IMR-90 (cell line): Measurements from ENCODE around the gene ABCC4. TPM values are rescaled to one million over a fixed set of nuclear protein-coding genes. Genes with fewer than 3 reads are reported as not detected.

Experiments used
- ATAC-seq: fragments of 200-7000 bp; cut with Tn5 transposase; 2 replicates; pipeline ENCODE4 v1.9.1; 2020; ENCODE audit warnings: low read depth, mild to moderate bottlenecking, moderate library complexity
- BruUV-seq: library from RNA; stranded (reverse); fragments of 400-500 nt; replicated peaks from 2 replicates; lab custom pipeline; 2021; lab: Mats Ljungman, UMichigan
- CTCF ChIA-PET: fragments of 300-600 bp; formaldehyde crosslinking; extraction: SDS; loops from one replicate; lab custom pipeline; 2021; ENCODE audit warnings: antibody characterized with exemption; lab: Yijun Ruan, JAX
- POLR2A ChIA-PET: fragments of 300-600 bp; sonication (Branson Sonifier 250); formaldehyde crosslinking; loops from one replicate; lab custom pipeline; 2022; ENCODE audit warnings: antibody characterized with exemption; ENCODE audit not compliant: unreplicated experiment; lab: Charles Lee
- DNase-seq: peaks from one replicate; pipeline ENCODE4 v3.0.0; 2013
- H2AFZ ChIP-seq: replicated peaks from 2 replicates; pipeline ENCODE3; 2013; ENCODE audit warnings: low read length, mild to moderate bottlenecking; ENCODE audit not compliant: poor library complexity
- H2AK5ac ChIP-seq: 2 replicates; pipeline ENCODE4 v1.6.1; 2013; ENCODE audit warnings: low read depth, low read length, inconsistent platforms
- H2AK9ac ChIP-seq: replicated peaks from 2 replicates; pipeline ENCODE3; 2013; ENCODE audit warnings: mild to moderate bottlenecking, low read depth, low read length, moderate library complexity; ENCODE audit not compliant: poor library complexity
- H2BK120ac ChIP-seq: 2 replicates; pipeline ENCODE4 v1.6.1; 2013; ENCODE audit warnings: low read depth, low read length, inconsistent platforms
- H2BK15ac ChIP-seq: 3 replicates; pipeline ENCODE4 v1.6.1; 2013; ENCODE audit warnings: low read depth, low read length, inconsistent platforms
- H2BK20ac ChIP-seq: 2 replicates; pipeline ENCODE4 v1.6.1; 2013; ENCODE audit warnings: low read depth, mild to moderate bottlenecking, inconsistent platforms, low read length, moderate library complexity
- H2BK5ac ChIP-seq: 2 replicates; pipeline ENCODE4 v1.6.1; 2013; ENCODE audit warnings: mild to moderate bottlenecking, low read depth, low read length, inconsistent platforms; ENCODE audit not compliant: poor library complexity, severe bottlenecking
- H3K14ac ChIP-seq: replicated peaks from 2 replicates; pipeline ENCODE4 v1.6.1; 2013; ENCODE audit warnings: low read depth, low read length, inconsistent platforms
- H3K18ac ChIP-seq: 2 replicates; pipeline ENCODE4 v1.6.1; 2013; ENCODE audit warnings: low read depth, low read length, control low read depth
- H3K23ac ChIP-seq: 2 replicates; pipeline ENCODE4 v1.6.1; 2013; ENCODE audit warnings: low read depth, low read length, inconsistent platforms
- H3K27ac ChIP-seq: 2 replicates; pipeline ENCODE4 v1.5.1; 2013; ENCODE audit warnings: mild to moderate bottlenecking, control low read depth, low read length; ENCODE audit not compliant: insufficient read depth
- H3K27me3 ChIP-seq: 2 replicates; pipeline ENCODE4 v1.6.1; 2013; ENCODE audit warnings: low read length; ENCODE audit not compliant: control insufficient read depth, insufficient read depth
- H3K36me3 ChIP-seq: 2 replicates; pipeline ENCODE4 v1.6.1; 2013; ENCODE audit warnings: low read length, mixed read lengths; ENCODE audit not compliant: control insufficient read depth, insufficient read depth
- H3K4ac ChIP-seq: 2 replicates; pipeline ENCODE4 v1.6.1; 2013; ENCODE audit warnings: low read depth, low read length, inconsistent platforms
- H3K4me1 ChIP-seq: 2 replicates; pipeline ENCODE4 v1.6.1; 2013; ENCODE audit warnings: low read length, mixed read lengths; ENCODE audit not compliant: control insufficient read depth, insufficient read depth
- H3K4me2 ChIP-seq: 2 replicates; pipeline ENCODE4 v1.6.1; 2013; ENCODE audit warnings: low read depth, mild to moderate bottlenecking, control low read depth, low read length, moderate library complexity
- H3K4me3 ChIP-seq: 2 replicates; pipeline ENCODE4 v1.5.1; 2013; ENCODE audit warnings: low read depth, mild to moderate bottlenecking, control low read depth, low read length, moderate library complexity; ENCODE audit not compliant: insufficient read depth
- H3K56ac ChIP-seq: 2 replicates; pipeline ENCODE4 v1.6.1; 2013; ENCODE audit warnings: low read length, inconsistent platforms; ENCODE audit not compliant: insufficient read depth; ENCODE audit errors: extremely low read depth
- H3K79me1 ChIP-seq, 2 experiments: 2 replicates each; pipeline ENCODE4 v1.6.1; 2013; ENCODE audit warnings: low read length in 2 of 2, inconsistent platforms in 1 of 2, low read depth in 1 of 2
- H3K9ac ChIP-seq: 2 replicates; pipeline ENCODE4 v1.6.1; 2013; ENCODE audit warnings: low read depth, low read length, control low read depth
- H3K9me1 ChIP-seq: 2 replicates; pipeline ENCODE4 v1.6.1; 2013; ENCODE audit warnings: low read length, inconsistent platforms; ENCODE audit not compliant: insufficient read depth
- H3K9me3 ChIP-seq: 2 replicates; pipeline ENCODE4 v1.6.1; 2013; ENCODE audit warnings: low read length; ENCODE audit not compliant: control insufficient read depth, insufficient read depth
- H4K20me1 ChIP-seq: 2 replicates; pipeline ENCODE4 v1.6.1; 2013; ENCODE audit warnings: low read length, inconsistent platforms; ENCODE audit not compliant: insufficient read depth
- H4K5ac ChIP-seq: 2 replicates; pipeline ENCODE4 v1.6.1; 2013; ENCODE audit warnings: mild to moderate bottlenecking, low read depth, low read length, control low read depth
- H4K8ac ChIP-seq, 2 experiments: 2 replicates each; pipeline ENCODE4 v1.6.1; 2013; ENCODE audit warnings: low read depth in 2 of 2, low read length in 2 of 2, control low read depth in 1 of 2, inconsistent platforms in 1 of 2
- H4K91ac ChIP-seq: 2 replicates; pipeline ENCODE4 v1.6.1; 2013; ENCODE audit warnings: low read depth, low read length, inconsistent platforms; ENCODE audit not compliant: insufficient read depth
- BHLHE40 ChIP-seq: fragments of 150-350 bp; IDR thresholded peaks from 2 replicates; pipeline ENCODE4 v1.6.1; 2016; ENCODE audit warnings: mild to moderate bottlenecking, low read depth, low read length
- CEBPB ChIP-seq: IDR thresholded peaks from 2 replicates; pipeline ENCODE4 v1.6.1; 2012; ENCODE audit warnings: low read depth, low read length, improper control_type of control experiment
- CHD1 ChIP-seq: IDR thresholded peaks from 2 replicates; pipeline ENCODE4 v1.6.1; 2012; ENCODE audit warnings: low read depth, low read length, improper control_type of control experiment
- MAZ ChIP-seq: IDR thresholded peaks from 2 replicates; pipeline ENCODE4 v1.6.1; 2012; ENCODE audit warnings: low read depth, mild to moderate bottlenecking, low read length, improper control_type of control experiment, moderate library complexity, borderline replicate concordance
- MXI1 ChIP-seq: IDR thresholded peaks from 2 replicates; pipeline ENCODE4 v1.6.1; 2012; ENCODE audit warnings: low read depth, mild to moderate bottlenecking, low read length, moderate library complexity, borderline replicate concordance
- POLR2A ChIP-seq: IDR thresholded peaks from 2 replicates; pipeline ENCODE4 v1.6.1; 2012; ENCODE audit warnings: mild to moderate bottlenecking, low read depth, low read length
- WGBS, 2 experiments: methylation state at CpG; one replicate each; pipeline versions ENCODE4 v1.1.5 to v1.1.7; 2013; ENCODE audit warnings: missing lambda C conversion rate in 2 of 2; ENCODE audit not compliant: insufficient read length in 1 of 2; ENCODE audit errors: extremely low coverage in 2 of 2; 5-methylcytosine and 5-hydroxymethylcytosine counted together
- dilution Hi-C: fragments of 300-500 bp; cut with HindIII; formaldehyde crosslinking; loops from one replicate; pipeline ENCODE4 v1.14.3; 2018; ENCODE audit warnings: low sequenced_read_pairs; ENCODE audit not compliant: unreplicated experiment
- in situ Hi-C: fragments of 300-500 bp; cut with MboI; formaldehyde crosslinking; loops from 3 replicates; pipeline ENCODE4 v1.14.3; 2019; ENCODE audit warnings: low sequenced_read_pairs, inconsistent platforms, mixed read lengths
- intact Hi-C: fragments of 100-400 bp; cut with micrococcal nuclease; formaldehyde crosslinking; loops from 2 replicates; pipeline ENCODE4 v1.10.0; 2022
- polyA plus RNA-seq, 3 experiments: library from polyadenylated mRNA; depleted of rRNA; stranded (reverse); fragments of >200 nt; gene quantifications; 2 replicates each; pipeline ENCODE4 v1.2.3, GENCODE V29; 2012; ENCODE audit warnings: low replicate concordance in 1 of 3
- total RNA-seq: library from RNA; depleted of rRNA; stranded (reverse); fragments of >200 nt; gene quantifications from 2 replicates; pipeline ENCODE4 v1.2.3, GENCODE V29; 2012

The ABCC4 gene
- total and polyA plus RNA-seq, 2 of the 4 experiments (the other 2 are of a cell fraction) = 16.6 to 41.4 TPM

DNA sequence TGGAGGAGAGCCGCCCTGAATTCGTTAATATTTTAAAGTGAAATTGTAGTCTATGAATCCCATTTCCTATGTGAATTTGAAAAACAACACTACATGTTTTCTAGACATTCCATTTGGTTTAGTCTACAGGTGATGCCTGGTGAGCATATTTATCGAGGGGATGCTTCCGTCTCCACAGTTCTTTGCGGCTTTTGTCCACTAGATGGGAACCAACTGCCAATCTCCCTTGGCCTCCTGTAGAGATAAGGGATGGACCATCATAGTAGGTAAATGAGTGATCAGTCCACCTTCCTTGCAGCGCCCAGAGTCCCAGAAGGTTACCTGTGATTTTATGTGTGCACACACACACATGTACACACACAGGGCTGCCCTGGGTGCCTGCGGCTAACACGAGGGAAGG is 299.1 kb downstream of the ABCC4 start (continued):
- TF ChIP-seq CEBPB (no peak), POLR2A (no peak), MAZ (no peak)

DNA sequence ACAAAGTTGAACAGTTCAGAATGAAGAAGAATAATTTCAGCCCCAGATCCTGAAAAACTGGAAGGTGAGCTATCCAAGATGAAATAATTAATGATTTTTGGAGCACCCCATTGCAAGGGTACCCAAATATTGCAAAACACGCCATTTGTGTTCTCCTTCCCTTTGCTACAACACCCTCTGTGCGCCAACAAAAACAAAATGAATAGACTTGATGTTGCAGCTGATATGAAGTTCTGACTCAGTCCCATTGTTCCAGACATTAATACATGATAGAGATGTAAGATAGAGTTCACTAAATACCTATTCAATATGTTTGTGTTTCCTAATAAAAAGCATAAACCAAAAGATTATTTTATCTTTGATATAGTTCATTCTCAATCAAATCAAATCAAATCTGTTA is 301.4 kb downstream of the ABCC4 start:
- ChIA-PET CTCF (no interaction called here), POLR2A (no interaction called here)
- Histone ChIP-seq H3K9me3 (no peaks in the 10 kb centered on the region), H3K27ac (no peak overlapping the region), H4K5ac (no peak overlapping the region), H4K91ac (no peak overlapping the region), H3K9ac (no peak overlapping the region), H2BK5ac (no peak overlapping the region), H3K14ac (no peak overlapping the region), H2BK120ac (no peak overlapping the region), H3K4me1 (no peaks in the 10 kb centered on the region; the same call in 1 of the 2 replicates), H4K8ac (no peak overlapping the region), H2AK9ac (no peak overlapping the region), H3K56ac (no peak overlapping the region), H3K18ac (no peak overlapping the region), H4K20me1 (no peaks in the 10 kb centered on the region), H3K79me1 (no peaks in the 10 kb centered on the region), H2AFZ (no peak overlapping the region), H2BK15ac (no peak overlapping the region), H3K9me1 (no peaks in the 10 kb centered on the region), H3K4me2 (no peak overlapping the region), H2BK20ac (no peak overlapping the region), H3K27me3 (peaks cover 19% of the 10 kb centered on the region), H2AK5ac (no peak overlapping the region), H3K4me3 (no peak overlapping the region), H3K4ac (no peak overlapping the region), H3K36me3 (no peaks in the 10 kb centered on the region), H3K23ac (no peak overlapping the region)
- DNase-seq = no peak
- TF ChIP-seq MXI1 (no peak), BHLHE40 (no peak), CHD1 (no peak)
- WGBS, 2 experiments = no CpG with 5 or more reads among the region's 2 CpGs
- in situ Hi-C loops = no loop called here
- no peak for ATAC-seq
- dilution Hi-C loops = no loop called here
- BruUV-seq = no TSS peak
- intact Hi-C loops = no loop called here
